GM13976 (cell line): ENCODE measurements around the gene ANKLE2.
"Not testable (repeated sequence)": the region's sequence is repeated elsewhere in the genome, so short reads cannot be mapped to it uniquely, and the experiment has no call there.

Experiments used
- DNase-seq: peaks from one replicate; pipeline ENCODE4 v3.0.0; 2012; ENCODE audit warnings: low spot score
- CTCF ChIP-seq: IDR thresholded peaks from 2 replicates; pipeline ENCODE4 v1.5.1; 2012; ENCODE audit warnings: borderline replicate concordance, mild to moderate bottlenecking; ENCODE audit not compliant: insufficient read depth; ENCODE audit errors: extremely low read depth, missing control alignments, control extremely low read depth
- in situ Hi-C: fragments of 300-500 bp; cut with MboI; formaldehyde crosslinking; loops from one replicate; pipeline ENCODE4 v1.12.0; 2022; ENCODE audit warnings: low sequenced_read_pairs, mixed read lengths, inconsistent platforms; ENCODE audit not compliant: unreplicated experiment

The ANKLE2 gene

GRCh38 chr12:132803125-132803524, 41.5 kb upstream of the ANKLE2 start:
- in situ Hi-C loops, result no loop called here
- DNase-seq, result no peak
- no peak for TF ChIP-seq CTCF

GRCh38 chr12:132801741-132802140, 40.1 kb upstream of the ANKLE2 start:
- in situ Hi-C loops, result no loop called here
- DNase-seq, result no peak
- TF ChIP-seq CTCF, result no peak

- in situ Hi-C loops, result no loop called here
- TF ChIP-seq CTCF, result no peak
- DNase-seq, result no peak
These were observed 37.2 kb upstream of the ANKLE2 start for GRCh38 chr12:132798836-132799235.

GRCh38 chr12:132797820-132798570, 36.4 kb upstream of the ANKLE2 start:
- no peak for DNase-seq
- in situ Hi-C loops, result no loop called here
- no peak for TF ChIP-seq CTCF

- in situ Hi-C loops, result no loop called here
- no peak for TF ChIP-seq CTCF
- DNase-seq, result no peak
These were observed 34.2 kb upstream of the ANKLE2 start for GRCh38 chr12:132795847-132796246.

GRCh38 chr12:132791940-132792339, 30.3 kb upstream of the ANKLE2 start:
- in situ Hi-C loops, DNase-seq: not testable (repeated sequence)

- TF ChIP-seq CTCF, result no peak
- DNase-seq, result no peak
- in situ Hi-C loops, result no loop called here
These were observed 27.5 kb upstream of the ANKLE2 start for GRCh38 chr12:132789099-132789471.
